HG02870 (cell line): ENCODE measurements around the gene CFAP90.

Experiments used
- ATAC-seq: cut with Tn5 transposase; IDR thresholded peaks from one replicate; pipeline ENCODE4 v1.9.1; 2021; ENCODE audit warnings: mild to moderate bottlenecking, moderate library complexity; ENCODE audit not compliant: unreplicated experiment

CFAP90 gene

GRCh38 chr5:7850395-7851239 lies at the start of gene CFAP90:
CFAP90 (minus strand) TSS chr5:7851133; CDS start chr5:7851021, 112 bp downstream.
- no peak for ATAC-seq

GRCh38 chr5:7897014-7897600 lies 46.2 kb upstream of the CFAP90 start:
- no peak for ATAC-seq

GRCh38 chr5:7894860-7895259 lies 43.9 kb upstream of the CFAP90 start:
- peak; percentile 98 for ATAC-seq

GRCh38 chr5:7894439-7894838 lies 43.5 kb upstream of the CFAP90 start:
- ATAC-seq: no peak

GRCh38 chr5:7888901-7889300 lies 38.0 kb upstream of the CFAP90 start:
- ATAC-seq: no peak

GRCh38 chr5:7886849-7887475 lies 36.0 kb upstream of the CFAP90 start:
- no peak for ATAC-seq

GRCh38 chr5:7884491-7885267 lies 33.7 kb upstream of the CFAP90 start:
- ATAC-seq: no peak

GRCh38 chr5:7882926-7883325 lies 32.0 kb upstream of the CFAP90 start:
- no peak for ATAC-seq

GRCh38 chr5:7881816-7882215 lies 30.9 kb upstream of the CFAP90 start:
- no peak for ATAC-seq

GRCh38 chr5:7881091-7881490 lies 30.2 kb upstream of the CFAP90 start:
- no peak for ATAC-seq

GRCh38 chr5:7878381-7878873 lies 27.5 kb upstream of the CFAP90 start:
- ATAC-seq: peak; percentile 96

GRCh38 chr5:7877851-7878250 lies 26.9 kb upstream of the CFAP90 start:
- ATAC-seq: no peak

GRCh38 chr5:7876867-7877266 lies 25.9 kb upstream of the CFAP90 start:
- ATAC-seq: peak; percentile 41

- ATAC-seq: no peak
These were observed 24.2 kb upstream of the CFAP90 start for GRCh38 chr5:7875151-7875550.

- ATAC-seq: no peak
These were observed 23.7 kb upstream of the CFAP90 start for GRCh38 chr5:7874639-7875038.

GRCh38 chr5:7873216-7873615 lies 22.3 kb upstream of the CFAP90 start:
- peak; percentile 24 for ATAC-seq

- ATAC-seq: no peak
These were observed 21.7 kb upstream of the CFAP90 start for GRCh38 chr5:7872517-7873130.

GRCh38 chr5:7871653-7872052 lies 20.7 kb upstream of the CFAP90 start:
- peak; percentile 35 for ATAC-seq

GRCh38 chr5:7869474-7870136 lies 18.7 kb upstream of the CFAP90 start:
- ATAC-seq: peak; percentile 9
